NCI-H1694 treated with DMSO at 0.1 percent for 48 hours (cell line): ENCODE measurements around the gene SSX4.
"Not testable (repeated sequence)": the region's sequence is repeated elsewhere in the genome, so short reads cannot be mapped to it uniquely, and the experiment has no call there.

Experiments used
- DNase-seq: peaks from one replicate; lab custom pipeline; 2025; lab: John Stamatoyannopoulos, UW

SSX4 gene, protein sequence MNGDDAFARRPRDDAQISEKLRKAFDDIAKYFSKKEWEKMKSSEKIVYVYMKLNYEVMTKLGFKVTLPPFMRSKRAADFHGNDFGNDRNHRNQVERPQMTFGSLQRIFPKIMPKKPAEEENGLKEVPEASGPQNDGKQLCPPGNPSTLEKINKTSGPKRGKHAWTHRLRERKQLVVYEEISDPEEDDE

DNA sequence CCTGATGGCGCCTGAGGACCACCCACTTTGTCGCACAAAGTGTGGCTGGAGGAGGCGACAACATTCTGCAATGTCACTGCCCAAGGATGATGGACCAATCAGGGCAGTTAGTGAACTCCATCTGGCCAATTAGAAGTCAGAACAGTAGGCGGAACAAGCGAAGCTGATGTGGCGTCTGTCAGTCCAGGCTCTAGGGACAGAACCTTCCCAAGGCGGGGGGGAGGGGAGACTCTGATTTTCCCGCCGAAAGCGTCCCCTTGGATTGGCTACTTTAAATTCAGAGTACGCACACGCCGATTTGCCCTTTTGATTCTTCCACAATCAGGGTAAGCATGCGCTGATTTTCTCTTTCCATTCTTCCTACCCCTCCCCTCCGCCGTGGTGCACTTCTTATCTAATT, at the start of gene SSX4:
Gene SSX4, plus strand, starts transcription at position 301 of the 400 bp plus-strand sequence. CDS start 515 bp downstream, outside the sequence.
- DNase-seq = not testable (repeated sequence)

DNA sequence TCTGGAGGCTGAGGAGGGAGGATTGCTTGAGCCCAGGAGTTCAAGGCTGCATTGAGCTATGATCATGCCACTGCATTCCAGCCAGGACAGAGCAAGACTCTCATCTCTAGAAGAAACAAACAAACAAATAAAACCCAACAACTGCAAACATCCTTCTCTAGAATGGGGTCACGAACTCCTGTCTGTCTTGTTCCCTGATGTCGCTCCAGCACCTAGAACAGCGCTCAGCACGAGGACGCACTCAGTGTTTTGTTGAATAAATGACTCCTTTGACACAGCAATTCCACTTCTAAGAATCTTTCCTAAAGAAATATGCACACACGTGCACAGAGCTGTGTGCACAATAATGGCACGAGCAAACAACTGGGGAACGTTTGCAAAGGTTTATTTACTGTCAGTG, 37.3 kb upstream of the SSX4 start:
- DNase-seq = not testable (repeated sequence)

DNA sequence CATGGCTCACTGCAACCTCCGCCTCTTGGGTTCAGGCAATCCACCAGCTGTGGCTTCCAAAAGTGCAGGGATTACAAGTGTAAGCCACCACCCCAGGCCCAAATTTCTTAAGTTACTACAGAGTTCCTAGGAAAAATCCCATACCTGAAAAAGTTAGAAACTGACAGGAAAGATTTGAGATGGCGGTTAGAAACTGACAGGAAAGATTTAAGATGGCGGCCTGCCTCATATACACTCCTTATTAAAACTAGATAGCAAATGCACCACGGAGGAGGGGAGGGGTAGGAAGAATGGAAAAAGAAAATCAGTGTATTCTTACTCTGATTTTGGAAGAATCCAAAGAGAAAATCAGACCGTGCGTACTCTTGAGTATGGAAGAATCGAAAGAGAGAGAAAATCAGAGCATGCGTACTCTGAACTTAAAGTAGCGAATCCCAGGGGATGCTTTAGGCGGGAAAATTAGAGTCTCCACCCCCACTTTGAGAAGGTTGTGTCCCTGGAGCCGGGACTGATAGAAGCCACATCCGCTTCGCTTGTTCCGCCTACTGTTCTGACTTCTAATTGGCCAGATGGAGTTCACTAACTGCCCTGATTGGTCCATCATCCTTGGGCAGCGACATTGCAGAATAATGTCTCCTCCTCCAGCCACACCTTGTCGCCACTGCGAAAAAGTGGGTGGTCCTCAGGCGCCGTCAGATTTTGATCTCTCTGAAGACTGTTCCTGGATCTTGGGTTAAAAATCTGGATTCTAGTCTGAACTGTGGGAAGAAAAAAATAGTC, 26.8 kb upstream of the SSX4 start, which contains the start of gene SSX3:
Gene SSX3, minus strand, starts transcription at position 389 of the 780 bp plus-strand sequence. CDS start 1,454 bp downstream, outside the sequence.
- not testable (repeated sequence) for DNase-seq

DNA sequence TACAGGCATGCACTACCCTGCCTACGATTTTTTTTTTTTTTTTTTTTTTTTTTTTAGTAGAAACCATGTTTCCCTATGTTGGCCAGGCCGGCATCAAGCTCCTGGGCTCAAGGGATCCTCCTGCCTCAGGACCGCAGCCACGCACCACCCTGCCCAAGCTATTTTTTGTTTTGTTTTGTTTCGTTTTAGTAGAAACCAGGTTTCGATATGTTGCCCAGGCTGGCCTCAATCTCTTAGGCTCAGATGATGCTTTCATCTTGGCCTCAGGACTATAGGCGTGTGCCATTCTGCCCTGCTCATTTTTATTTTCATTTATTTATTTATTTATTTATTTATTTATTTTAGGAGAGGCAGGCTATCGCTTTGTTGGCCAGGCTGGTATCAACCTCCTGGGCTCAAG, 25.7 kb upstream of the SSX4 start:
- DNase-seq = no peak

DNA sequence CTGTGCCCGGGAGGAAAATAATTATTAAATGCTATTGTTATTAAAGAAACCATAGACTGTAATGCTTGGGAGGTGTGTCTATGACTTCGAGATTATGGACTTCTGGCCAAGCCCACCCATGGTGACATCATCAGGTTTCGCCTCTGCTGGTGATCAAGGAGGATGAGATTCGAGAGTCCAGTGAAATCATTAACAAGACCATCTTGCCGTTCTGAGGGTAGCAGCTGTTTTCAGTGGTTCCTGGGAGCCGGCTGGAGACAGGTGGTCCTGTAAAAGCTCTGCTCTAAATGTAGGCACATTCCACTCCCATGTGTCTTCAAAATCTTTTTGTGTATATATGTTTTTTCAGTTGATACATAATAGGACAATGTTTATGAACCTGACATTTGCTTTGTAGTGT, 24.1 kb upstream of the SSX4 start:
- not testable (repeated sequence) for DNase-seq

DNA sequence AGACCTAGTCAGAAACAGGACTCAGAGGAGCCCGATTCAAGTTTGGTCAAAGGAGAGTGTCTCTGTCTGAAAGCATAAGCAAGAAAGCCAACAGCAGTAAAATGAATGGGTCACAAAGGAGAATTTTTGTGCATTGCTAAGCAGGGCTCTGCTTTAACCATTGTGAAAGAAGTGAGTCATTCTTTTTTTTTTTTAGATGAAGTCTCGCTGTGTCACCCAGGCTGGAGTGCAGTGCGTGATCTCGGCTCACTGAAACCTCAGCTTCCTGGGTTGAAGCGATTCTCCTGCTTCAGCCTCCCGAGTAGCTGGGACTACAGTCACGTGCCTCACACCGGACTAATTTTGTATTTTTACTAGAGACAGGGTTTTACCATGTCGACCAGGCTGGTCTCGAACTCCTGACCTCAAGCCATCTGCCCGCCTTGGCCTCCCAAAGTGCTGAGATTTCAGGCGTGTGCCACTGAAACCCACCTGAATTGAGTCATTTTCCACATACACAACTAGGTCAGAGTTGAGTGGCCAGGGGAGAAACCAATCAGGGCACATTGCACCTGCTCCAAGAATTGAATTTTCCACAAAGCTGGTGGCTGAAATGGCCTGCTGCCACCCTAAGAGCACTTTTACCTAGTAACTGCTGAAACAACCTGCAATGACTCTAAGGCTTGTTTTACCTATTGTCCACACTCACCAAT, 15.5 kb upstream of the SSX4 start:
- DNase-seq = not testable (repeated sequence)

DNA sequence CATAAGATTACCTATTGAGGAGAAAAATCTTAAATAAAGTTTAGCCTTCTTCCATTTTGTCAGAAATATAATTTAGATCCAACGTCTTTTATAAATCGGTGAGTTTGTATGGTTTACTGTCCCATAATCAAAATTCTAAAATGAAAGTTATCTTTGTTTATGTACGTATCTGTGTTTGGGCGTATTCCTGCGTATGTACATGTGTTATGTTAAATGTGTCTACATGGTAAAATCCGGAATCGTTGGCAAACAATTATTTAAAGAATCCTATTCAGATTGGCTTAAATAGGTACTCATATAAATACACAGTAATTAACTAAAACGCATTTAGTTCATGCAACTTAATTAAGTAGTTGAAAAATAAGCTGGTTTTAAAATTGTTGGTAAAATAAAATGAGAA, 12.9 kb upstream of the SSX4 start:
- not testable (repeated sequence) for DNase-seq

DNA sequence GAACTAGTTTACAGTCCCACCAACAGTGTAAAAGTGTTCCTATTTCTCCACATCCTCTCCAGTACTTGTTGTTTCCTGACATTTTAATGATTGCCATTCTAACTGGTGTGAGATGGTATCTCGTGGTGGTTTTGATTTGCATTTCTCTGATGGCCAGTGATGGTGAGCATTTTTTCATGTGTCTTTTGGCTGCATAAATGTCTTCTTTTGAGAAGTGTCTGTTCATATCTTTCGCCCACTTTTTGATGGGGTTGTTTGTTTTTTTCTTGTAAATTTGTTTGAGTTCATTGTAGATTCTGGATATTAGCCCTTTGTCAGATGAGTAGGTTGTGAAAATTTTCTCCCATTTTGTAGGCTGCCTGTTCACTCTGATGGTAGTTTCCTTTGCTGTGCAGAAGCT, 13.6 kb downstream of the SSX4 start:
- not testable (repeated sequence) for DNase-seq

DNA sequence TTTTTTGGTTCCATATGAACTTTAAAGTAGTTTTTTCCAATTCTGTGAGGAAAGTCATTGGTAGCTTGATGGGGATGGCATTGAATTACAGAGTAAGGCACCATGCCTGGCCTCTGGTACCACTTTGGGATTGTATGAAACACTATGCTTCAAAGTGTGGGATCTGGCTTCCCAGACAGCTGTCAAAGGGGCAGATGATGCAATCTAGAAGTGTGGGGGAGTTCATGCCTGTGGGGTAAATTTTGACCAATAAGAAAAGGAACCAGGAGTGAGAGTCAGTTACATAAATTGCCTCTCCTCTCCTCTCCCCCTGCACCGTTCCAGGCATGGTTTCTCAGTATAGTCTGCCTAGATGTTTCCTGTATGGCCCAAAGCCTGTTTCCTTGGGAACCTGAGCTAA, 14.5 kb downstream of the SSX4 start:
- not testable (repeated sequence) for DNase-seq

DNA sequence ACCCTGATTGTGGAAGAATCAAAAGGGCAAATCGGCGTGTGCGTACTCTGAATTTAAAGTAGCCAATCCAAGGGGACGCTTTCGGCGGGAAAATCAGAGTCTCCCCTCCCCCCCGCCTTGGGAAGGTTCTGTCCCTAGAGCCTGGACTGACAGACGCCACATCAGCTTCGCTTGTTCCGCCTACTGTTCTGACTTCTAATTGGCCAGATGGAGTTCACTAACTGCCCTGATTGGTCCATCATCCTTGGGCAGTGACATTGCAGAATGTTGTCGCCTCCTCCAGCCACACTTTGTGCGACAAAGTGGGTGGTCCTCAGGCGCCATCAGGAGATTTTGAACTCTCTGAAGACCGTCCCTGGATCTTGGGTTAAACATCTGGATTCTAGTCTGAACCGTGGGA, 28.5 kb downstream of the SSX4 start, which contains the start of gene SSX4B:
Gene SSX4B, minus strand, starts transcription at position 101 of the 400 bp plus-strand sequence. CDS start 588 bp downstream, outside the sequence.
- not testable (repeated sequence) for DNase-seq

DNA sequence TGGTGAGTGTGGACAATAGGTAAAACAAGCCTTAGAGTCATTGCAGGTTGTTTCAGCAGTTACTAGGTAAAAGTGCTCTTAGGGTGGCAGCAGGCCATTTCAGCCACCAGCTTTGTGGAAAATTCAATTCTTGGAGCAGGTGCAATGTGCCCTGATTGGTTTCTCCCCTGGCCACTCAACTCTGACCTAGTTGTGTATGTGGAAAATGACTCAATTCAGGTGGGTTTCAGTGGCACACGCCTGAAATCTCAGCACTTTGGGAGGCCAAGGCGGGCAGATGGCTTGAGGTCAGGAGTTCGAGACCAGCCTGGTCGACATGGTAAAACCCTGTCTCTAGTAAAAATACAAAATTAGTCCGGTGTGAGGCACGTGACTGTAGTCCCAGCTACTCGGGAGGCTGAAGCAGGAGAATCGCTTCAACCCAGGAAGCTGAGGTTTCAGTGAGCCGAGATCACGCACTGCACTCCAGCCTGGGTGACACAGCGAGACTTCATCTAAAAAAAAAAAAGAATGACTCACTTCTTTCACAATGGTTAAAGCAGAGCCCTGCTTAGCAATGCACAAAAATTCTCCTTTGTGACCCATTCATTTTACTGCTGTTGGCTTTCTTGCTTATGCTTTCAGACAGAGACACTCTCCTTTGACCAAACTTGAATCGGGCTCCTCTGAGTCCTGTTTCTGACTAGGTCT, 43.8 kb downstream of the SSX4 start:
- DNase-seq = not testable (repeated sequence)

DNA sequence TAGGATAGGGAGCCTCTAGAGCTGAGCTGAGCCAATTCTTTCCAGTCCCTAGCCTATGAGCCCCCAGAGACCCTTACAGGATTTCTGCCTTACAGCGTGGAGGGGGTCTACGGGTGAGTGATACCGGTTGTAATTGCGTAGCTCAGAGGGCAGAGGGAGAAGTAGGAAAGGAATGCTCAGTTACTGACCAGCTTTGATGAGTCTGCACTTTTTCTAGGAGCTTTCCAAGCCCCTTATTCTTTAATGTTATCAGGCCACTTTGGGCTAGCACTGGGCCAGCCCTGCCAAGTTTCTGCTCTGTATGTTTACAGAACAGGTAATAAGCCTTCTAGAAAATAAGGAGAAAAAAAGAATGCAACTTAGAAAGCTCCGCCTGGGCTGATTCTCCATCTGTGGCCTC, 46.3 kb downstream of the SSX4 start:
- DNase-seq = not testable (repeated sequence)

DNA sequence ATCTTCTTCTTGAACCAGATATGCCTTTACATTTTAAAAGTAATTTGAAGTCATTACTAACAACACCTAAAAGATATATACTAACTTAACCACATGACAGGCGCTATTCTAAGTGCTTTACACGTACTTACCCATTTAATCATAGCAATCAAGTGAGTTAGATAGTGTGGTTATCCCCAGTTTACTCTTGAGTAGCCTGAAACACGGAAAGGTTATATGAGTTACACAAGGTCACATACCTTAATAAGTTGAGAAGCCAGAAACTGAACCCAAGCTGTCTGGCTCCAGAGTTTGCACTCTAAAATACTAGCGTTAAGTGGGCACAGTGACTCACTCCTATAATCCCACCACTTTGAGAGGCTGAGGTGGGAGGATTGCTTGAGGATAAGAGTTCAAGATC, 46.8 kb downstream of the SSX4 start:
- not testable (repeated sequence) for DNase-seq

DNA sequence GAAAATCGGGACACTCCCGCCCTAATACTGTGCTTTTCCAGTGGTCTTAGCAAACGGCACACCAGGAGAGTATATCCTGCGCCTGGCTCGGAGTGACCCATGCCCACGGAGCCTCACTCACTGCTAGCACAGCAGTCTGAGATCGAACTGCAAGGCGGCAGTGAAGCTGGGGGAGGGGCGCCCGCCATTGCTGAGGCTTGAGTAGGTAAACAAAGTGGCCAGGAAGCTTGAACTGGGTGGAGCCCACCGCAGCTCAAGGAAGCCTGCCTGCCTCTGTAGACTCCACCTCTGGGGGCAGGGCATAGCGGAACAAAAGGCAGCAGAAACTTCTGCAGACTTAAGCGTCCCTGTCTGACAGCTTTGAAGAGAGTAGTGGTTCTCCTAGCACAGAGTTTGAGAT, 50.4 kb downstream of the SSX4 start:
- DNase-seq = not testable (repeated sequence)
